ENCODE data around the gene STK10.

STK10 gene

GRCh38 chr5:172007175-172008110 is 180.6 kb downstream of the STK10 start:
- no peak for DNase-seq

- peak; percentile 95 for DNase-seq
Measured at GRCh38 chr5:172006321-172007174, 181.5 kb downstream of the STK10 start, which contains the start of gene FBXW11. TSS of gene FBXW11 (minus strand) at chr5:172006638. CDS start at chr5:172006502, 136 bp downstream.

- no peak for DNase-seq
Measured at GRCh38 chr5:172005708-172006320, 182.2 kb downstream of the STK10 start.

DNA sequence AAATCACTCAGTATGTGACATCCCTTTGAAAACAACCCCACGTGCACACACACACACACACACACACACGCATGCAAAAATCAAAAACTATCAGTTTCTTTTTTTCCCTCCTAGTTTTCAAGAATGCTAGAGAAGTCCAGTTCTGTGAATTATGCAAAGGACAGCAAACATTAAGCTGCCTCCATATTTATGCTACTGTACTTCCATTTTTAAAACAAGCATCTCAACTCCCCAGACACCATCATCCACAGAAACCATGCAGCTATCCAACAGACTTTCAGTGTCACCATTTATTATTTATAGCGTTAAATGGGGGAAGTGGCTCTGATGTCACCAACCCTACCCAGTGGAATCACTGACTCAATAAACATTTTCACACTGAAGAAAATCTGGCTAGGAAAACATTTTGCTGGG is 183.2 kb downstream of the STK10 start:
- no peak for DNase-seq

DNA sequence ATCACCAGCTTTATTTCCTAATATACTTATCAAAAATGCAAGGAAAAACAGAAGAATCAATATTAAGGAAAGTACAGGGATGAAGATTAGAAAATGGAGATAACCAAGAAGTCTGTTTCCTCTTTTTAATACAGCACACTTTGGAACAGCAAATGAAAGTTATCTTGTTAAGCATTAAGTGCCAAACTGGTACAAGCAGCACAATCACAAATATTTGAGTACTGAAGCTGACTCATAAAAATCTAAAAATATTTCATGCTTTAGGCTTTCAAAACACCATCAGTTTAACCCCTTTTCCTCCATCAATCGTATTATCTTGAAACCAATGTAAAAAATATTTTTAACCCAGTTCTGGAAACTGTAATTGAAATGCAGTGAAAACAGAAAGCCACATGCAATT is 184.3 kb downstream of the STK10 start:
- DNase-seq: no peak

- DNase-seq: no peak
Measured at GRCh38 chr5:172002840-172003512, 185.0 kb downstream of the STK10 start.

DNA sequence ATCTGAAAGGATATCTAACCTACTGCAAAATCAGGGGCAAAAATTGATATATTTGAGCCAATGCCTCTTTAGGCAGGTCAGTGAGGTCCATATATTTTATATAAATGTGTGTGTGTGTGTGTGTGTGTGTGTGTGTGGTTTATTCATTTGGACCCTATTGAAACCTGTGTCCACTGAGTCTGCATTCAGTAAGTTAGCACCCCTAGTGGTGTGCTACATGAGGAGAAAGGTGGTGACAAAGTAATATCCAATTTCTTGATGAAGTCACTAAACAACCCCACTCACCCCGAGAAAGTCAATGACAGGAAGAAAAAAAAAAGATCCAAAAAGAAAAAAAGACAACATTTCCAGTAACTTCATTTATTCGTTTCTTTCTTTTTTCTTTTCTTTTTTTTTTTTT is 185.7 kb downstream of the STK10 start:
- DNase-seq: no peak

DNA sequence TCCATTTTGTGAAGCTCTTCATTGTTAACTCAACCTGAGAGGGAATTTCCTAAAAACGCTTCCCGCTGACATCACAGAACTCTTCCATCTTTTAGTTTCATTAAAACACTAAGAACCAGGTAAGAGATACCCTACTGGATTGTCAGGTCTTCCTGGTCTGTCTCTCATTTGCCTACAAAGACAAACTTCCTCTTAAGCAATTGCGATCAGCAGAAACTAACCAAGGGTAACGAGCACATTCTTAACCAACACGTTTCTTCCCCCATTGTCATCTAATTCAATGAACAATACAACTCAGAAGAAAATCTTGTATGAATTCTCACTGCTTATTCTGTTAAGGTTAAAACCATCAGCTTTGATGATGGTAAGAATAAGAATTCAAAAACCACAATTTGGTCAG is 188.1 kb downstream of the STK10 start:
- DNase-seq: no peak

- no peak for DNase-seq
Measured at GRCh38 chr5:171999100-171999499, 188.9 kb downstream of the STK10 start.

DNA sequence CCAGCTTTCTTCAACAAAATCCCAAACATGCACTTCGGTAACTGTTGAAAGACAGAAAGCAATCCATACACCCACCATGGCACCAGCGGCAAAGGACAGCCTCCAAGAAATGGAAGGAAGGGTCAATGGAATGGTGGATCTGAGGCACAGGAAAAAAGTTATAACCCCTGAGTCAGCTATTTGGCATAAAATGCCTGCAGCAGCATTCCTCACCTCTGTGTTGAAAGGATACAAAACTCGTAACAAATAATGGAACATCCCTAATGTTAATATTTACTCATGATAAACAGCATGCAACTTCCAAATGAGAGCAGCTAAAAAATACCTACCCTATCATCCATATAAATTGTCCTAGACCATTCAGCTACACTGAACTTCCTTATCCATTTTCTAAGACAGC is 191.0 kb downstream of the STK10 start:
- DNase-seq: no peak

DNA sequence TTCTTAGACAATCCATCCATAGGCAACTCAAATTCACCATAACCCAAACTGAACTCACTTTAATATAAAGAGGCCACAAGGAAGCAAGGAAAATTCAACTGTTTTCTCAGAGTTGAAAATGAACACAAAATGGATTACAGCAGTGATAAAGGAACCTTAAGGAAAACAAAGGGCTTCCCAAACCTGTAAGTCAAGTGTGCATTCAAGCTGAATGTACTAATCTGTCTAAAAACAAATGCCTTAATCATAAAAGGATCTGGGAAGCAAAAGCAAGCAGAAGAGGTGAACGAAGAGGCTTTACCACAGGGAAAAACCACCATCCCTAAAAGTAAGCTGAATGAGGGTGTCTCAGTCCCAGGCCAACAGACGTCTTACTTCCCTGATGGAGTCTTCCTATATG is 195.2 kb downstream of the STK10 start:
- no peak for DNase-seq

DNA sequence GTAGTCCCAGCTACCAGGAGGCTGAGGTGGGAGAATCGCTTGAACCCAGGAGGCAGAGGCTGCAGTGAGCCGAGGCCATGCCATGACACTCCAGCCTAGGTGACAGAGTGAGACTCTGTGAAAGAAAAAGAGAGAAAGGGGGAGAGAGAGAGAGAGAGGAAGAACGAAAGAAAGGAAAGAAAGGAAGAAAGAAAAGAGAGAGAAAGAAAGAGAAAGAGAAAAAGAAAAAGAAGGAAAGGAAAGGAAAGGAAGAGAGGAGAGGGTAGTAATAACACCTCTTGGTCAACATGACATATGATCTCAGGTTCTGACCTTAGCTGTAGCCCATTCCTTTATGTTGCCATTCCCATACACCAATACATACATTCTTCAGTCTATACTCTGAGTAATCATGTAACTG is 195.7 kb downstream of the STK10 start:
- DNase-seq: no peak

Data from right forelimb (tissue), 1 donor.